Germinal center (tissue), 1 donor: Measurements from ENCODE around the gene HPSE2.
A peak's percentile ranks its signal among the peaks of the same experiment; 100 is the strongest.

ENCODE experiments used
- DNase-seq: peaks from one replicate; pipeline ENCODE4 v3.0.0; 2012; ENCODE audit warnings: mixed read lengths, low spot score

Gene HPSE2

DNA sequence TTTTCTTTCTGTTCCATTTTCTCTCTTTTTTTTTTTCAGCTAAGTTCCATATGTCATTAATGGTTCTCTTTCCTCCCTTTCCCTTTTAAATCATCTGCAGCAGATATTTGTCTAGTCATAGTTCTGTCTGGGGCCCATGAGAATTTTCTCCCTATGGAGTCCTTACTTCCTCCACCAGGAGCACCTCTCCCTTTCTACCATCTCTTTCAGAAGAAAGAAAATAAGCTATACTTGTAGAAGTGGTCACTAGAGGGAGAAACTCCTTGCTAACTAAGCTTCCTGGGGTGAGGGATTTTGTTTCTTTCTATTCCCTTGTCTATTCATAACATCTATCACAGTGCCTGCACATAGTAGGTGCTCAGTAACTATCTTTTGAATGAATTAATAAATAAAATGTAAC lies 558.8 kb downstream of the HPSE2 start:
- DNase-seq: no peak

DNA sequence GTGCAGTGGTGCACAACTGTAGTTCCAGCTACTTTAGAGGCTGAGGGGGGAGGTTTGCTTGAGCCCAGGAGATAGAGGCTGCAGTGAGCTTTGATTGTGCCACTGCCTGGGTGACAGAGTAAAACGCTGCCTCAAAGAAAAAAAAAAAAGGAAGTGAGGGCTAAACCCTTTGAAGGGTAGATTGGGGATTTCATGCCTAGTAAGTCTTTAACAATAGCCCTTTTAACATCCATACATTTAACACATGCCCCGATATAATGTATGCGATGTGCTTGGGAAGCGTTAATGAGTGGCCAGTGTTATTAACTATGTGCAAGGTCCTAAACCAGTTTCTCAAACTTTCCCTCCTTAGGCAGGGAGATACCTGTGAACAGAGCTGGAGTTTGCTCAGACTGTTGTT lies 559.8 kb downstream of the HPSE2 start:
- no peak for DNase-seq

DNA sequence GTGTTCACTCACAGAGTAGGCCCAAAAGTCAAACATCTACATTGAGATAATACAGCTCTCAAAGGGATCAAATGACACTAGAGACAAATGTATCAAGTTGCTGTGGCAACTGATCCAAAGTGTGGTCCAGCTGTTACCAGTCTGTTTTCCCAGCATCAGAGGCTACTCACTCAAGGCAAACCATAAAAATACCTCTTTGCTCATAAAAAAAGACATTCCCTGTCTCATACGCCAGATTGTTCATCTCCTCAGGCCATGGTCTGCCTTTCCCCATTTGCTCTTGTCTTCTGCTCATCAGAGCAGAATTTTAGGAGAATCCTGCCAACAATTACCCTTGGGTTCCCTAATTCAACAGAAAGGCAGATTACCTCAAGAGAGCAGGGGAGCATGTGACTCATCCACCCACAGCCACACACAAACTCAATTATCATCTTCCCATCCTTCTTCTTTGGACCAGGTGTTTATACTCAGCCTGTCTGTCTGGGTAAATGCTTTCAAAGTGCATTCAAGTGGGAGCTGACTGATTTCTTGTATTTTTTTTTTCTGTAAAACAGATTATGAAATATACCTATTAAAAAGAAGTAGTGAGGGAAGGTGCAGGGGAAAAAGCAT lies 562.4 kb downstream of the HPSE2 start:
- no peak for DNase-seq

DNA sequence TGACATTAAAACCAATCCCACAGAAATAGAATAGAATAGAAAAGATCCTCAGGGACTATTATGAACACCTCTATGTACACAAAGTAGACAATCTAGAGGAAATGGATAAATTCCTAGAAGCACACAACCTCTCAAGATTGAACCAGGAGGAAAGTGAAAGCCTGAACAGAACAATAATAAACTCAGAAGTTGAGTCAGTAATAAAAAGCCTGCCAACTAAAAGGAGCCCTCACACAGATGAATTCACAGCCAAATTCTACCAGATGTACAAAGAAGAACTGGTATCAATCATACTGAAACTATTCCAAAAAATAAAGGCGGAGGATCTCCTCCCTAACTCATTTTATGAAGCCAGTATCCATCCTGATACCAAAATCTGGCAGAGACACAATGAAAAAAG lies 568.6 kb downstream of the HPSE2 start:
- no peak for DNase-seq

DNA sequence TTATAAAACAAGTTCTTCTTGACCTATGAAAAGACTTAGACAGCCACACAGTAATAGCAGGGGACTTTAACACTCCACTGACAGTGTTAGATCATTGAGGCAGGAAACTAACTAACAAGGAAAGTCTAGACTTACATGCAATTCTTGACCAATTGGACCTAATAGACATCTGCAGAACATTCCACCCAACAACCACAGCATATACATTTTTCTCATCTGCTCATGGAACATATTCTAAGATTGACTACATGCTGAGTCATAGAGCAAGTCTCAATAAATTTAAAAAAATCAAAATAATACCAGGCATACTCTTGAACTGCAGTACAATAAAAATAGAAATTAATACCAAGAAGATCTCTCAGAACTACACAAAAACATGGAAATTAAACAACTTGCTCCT lies 569.4 kb downstream of the HPSE2 start:
- no peak for DNase-seq

DNA sequence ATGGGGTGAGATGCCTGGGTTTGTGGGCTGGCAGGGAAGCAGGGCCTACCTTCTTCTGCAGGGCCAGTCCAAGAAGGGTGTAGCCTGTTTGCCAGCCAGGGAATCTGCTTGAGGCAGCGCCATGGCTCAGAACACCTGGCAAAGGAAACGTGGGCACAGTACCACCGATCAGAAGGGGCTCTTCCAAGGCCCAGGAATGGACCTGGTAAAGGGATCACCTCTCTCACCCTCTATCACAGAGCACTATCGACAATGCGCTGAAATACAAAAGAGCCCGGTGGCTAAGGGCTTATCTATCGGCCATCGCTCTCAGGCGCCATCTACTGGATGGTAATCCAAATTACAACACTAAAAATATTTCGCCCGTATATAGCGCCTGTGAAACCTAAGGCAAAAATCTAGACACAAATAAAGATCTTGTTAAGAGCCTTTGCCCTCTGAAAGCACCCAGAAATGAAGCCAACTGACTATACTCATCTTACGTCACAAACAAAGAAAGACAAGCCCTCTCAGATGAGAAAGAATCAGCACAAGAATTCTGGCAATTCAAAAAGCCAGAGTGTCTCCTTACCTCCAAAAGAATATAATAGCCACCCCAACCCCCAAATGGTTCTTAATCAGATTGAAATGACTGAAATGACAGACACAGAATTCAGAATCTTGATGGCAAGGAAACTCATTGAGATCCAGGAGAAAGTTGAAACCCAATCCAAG lies 571.2 kb downstream of the HPSE2 start:
- peak; percentile 54 for DNase-seq

DNA sequence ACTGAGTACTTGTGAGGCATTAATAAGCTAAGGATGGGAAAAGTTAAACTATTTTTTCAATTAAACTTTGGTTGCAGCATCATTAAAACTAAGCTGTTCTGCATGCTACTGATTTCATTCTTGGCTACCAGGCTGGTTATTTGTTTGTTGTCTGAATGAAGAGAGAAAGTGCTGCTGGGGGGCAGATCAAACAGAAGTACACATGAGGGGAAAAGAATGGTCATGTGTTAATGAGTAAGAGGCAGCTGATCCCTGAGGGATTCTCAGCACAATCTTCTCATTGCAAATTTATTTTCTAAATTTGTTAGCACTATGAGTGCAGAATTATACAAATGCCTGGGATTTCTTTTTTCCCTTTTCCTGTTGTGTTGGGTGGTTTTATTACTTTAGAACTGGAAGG lies 575.7 kb downstream of the HPSE2 start:
- no peak for DNase-seq

DNA sequence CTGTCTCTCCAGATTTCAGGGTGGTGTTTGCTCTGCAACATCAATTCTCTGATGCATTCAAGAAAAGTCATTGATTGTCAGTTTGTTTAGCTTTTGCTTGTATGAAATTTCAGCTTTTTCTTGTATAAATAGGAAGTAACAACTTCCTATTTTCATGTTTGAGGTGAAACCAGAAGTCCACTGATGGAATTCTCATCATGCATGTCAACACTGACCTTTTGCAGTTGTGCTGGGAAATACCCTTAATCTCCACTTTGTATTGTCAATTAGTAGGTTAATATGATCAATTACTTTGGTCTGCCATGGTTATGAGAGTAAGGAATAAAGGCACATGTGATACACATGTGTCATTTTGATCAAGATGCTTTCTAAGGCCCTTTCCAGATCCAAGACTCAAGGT lies 580.2 kb downstream of the HPSE2 start:
- DNase-seq: no peak

DNA sequence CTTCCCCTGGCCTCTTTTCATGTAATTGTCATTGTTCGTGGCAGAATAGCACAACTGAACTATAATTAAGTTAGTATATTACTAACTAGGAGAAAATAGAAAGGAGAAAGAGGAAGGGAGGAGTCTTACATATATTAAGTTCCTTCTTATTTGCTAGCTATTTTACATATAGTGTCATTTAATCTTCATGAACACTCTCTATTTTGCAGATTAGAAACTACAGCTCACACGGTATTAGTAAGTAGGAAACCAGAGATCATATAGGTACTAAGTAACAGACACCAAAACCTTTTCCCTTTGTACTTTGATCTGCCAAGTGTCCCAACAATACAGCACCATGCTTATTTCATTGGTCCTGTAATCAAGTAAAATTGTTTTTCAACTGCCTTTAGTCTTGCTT lies 586.5 kb downstream of the HPSE2 start:
- no peak for DNase-seq

DNA sequence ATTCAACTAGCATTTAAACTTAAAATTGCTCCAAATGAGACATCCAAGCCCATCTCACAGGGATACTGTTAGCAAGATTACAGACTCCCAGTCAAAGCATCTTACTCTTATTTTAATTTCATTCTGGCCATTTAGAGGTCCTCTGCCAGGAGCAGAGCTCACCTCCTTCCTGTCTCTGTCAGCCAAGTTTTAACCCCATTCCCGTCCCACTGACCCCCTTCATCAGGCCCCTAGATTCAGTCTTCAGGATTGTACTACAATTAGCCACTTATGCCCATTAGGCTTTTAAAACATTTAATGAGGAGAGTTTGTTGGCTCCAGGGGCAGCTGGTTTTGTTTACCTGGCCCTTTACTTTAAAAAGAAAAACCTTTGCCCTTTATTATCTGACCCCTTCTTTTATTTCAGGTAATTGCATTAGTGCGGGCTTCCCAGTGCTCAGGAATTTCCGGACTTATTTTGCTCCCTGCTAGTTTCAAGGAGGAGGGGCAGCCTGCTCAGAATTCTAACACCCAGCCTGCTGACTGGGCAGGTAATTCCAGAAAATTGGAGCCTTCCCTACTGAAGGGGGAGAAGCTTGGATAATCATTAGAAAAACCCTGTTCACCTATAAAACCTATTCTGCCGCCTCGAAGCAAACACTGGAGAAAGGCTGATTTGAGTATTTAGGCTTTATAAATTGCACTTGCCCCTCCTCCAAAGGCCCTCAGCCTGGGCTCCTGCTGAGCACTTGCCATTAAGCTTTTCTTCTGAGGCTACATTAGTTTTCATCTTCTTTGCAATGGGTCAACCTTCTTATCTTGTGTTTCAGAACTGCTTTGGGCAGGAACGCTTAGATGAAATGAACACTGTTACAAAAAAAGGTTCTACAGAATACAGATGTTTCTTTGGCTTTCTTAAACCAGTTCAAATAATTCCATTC lies 588.4 kb downstream of the HPSE2 start:
- no peak for DNase-seq

DNA sequence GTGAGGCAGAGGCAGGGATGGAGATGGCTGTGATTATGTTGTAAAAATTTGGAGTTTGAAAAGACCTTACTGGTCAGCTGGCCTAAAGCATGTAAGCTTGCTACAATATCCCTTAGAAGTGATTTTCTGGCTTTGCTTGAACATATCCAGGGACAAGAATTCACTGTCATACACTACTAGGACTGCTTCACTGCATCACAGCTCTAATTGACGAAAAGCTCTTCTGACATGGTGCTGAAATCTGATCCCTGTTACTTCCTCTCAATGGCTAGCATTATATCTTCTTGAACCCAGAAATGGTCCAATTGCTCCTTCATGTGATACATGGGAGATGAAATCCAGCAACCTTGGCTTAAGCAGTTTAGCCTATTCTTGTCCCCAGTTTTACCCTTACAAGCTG lies 591.2 kb downstream of the HPSE2 start:
- DNase-seq: no peak

DNA sequence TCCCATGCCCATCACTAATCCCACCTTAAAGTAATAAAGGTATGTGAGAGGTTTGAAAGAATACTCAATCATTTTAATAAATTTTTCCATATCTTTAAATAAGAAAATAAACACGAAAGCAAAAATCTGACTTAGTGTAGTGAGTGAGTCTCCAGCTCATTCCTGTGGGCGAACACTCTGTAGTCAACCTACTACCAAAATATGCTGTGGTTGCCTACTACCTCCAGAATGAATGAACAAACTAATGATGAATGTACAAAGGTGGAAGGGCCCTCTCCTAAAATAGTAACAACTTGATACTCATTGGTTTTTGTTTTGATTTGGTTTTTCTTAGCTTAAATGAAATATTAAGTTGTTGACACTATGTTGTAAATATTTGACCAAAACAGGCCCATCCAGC lies 593.4 kb downstream of the HPSE2 start:
- no peak for DNase-seq

DNA sequence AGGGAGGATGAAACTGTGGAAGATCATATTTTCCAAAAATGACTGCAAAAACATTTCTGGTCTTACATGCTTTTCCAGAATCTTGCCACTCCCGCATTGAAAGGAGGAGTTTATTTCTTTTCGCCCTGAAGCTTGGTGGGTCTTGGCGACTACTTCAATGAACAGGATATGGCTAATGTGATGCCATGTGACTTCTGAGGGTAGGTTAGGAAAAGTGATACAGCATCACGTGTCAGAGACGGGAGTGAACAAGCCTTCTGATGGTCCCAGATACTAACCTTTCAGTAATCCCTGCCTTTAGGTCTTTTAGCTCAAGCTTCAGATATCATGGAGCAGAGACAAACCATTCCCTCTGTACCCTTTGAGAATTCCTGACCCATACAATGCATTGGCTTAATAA lies 596.7 kb downstream of the HPSE2 start:
- DNase-seq: no peak

DNA sequence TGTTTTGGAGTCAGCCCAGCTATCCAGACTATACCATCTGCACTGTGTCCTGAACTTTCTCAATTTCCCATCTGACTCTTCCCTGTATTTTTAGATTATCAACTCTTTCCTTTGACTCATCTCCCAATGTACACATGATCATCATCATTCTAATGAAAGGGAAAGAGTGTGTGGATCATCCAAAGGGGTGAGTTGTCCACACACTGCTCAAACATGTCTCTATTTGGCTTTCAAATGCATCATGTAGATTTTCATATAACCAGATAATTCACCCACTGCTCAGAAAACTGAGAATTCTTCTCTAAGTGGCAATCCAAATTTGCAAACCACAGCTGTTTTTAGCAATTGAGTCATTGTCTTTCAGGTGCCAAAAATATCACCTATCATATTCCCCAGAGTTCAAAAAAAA lies 598.7 kb downstream of the HPSE2 start:
- no peak for DNase-seq

DNA sequence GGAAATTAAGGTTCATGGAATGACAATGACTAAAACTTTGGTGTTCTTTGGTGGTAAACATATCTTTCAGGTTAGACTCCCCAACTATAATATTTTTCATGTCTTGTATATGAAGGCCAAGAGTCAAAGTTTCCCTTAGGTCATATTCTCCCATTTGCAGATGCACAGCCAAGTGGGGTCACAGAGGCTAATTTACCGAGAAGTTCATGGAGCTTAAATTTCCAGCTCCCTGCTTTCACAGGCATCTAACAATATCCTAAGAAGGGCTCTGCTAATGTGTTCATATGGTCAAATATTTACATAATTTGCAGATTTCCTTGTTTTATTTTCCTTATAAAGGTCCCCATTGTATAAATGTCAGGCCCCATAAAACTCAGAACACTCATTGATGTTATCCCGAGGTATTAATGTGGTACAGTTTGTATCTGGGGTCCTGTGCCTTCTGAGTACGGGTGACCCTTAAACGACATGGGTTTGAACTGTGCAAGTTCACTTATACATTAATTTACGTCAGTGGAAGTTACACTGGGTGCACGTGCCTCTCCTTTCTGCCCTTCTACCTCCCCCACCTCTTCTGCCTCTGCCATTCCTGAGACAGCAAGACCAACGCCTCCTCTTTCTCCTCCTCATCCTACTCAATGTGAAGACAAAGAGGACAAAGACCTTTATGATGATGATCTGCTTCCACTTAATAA lies 603.0 kb downstream of the HPSE2 start:
- no peak for DNase-seq

DNA sequence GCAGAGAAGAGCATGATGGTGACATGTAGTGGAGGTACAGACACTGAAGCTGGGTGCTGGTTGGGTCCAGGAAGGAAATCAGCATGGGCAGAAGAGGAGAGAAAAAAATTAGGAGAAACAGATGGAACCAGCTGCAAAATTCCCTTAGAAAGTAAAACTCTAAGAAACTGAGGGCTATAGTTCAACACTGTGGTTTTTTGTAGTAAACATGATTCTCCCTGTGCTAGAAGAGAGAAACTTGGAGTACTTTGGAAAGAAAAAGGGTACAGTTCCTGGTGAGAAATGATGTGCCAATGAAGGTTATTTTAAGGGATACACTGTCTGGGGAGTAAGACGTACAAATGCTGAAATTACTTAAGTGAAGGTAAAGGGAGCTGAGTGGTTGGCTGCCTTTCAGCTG lies 607.4 kb downstream of the HPSE2 start:
- no peak for DNase-seq

DNA sequence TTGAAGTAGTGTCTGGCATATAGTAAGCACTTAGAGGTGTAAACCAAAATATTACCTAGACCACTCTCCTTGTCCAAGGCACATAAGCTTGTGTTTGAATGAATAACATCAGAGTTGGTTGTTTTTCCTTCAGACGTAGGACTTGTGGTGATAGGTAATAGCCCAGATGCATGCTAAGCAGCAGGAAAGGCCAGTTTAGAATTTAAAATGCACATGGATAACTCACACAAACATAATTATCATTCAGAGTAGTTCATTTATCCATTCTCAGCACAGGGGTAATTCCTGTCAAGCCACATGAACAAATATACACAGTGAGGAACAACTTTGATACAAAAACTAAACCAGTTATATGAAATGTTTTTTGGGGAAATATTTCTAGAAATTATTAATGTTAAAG lies 607.9 kb downstream of the HPSE2 start:
- DNase-seq: no peak

DNA sequence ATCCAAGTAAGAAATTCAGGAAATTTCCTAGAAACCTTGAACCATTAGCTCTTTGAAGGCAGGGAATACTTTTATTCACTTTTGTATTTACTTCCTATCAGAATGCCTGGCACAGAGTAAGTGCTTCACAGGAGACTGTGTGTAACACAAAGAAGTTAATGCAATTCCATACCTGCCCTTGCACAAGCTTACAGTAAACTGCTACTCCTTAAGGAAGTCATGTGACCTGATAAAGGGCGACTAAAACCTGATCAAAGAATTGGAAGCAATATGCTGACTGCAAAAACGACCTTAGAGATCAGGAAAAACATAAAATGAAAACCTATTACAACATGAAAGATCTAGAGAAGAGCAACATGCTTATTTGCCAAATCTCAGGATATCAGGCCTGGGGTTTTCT lies 610.7 kb downstream of the HPSE2 start:
- no peak for DNase-seq

DNA sequence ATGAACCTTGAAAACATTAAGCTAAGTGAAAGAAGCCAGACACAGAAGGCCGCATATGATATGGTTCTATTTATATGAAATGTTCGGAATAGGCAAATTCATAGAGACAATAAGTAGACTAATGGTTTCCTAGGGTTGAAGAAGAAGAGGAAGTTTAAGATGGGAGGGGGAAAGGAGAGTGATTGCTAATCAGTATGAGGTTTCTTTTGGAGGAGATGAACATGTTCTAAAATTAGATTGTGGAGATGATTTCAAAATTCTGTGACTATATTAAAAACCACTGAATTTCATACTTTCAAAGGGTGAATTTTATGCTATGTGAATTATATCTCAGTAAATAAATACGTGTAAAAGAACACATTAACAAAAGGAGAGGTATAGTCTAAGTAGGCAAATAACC lies 612.5 kb downstream of the HPSE2 start:
- DNase-seq: no peak

DNA sequence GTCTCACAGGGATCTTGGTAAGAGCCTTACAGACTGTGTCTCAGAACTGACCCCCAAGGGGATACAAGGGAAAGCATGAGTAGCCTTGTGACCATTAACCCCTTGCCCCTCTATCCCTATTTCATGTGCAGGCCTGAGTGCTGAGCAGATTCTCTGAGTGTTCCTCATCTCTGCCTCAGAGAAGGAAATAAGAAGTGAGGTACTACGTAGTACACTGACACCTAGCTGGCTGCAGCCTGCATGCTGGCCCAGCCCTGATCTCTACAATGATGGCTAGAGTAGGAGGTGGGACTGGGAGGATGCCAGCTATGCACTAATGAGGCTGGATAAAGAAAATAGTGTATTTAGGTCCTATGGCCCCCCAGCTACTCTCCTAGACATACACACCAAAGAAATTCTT lies 614.0 kb downstream of the HPSE2 start:
- no peak for DNase-seq

DNA sequence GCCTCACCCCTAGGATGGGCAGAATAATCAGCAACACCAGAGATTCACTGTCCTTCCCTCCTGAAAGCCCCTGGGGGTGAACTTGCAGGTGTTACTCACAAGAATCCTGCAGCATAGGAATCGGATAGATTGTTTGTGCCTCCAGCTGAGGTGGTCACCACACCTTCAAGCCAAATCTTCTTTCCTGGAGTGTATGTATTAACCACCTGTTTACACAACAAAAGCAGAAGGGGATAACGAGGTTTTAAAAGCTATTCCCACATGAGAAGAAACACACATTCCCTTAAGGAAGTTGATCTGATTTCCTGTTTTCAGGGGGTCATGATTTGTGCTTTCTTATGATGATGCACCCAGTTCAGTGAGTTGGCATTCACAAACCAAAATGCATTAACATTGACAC lies 615.1 kb downstream of the HPSE2 start:
- DNase-seq: no peak

DNA sequence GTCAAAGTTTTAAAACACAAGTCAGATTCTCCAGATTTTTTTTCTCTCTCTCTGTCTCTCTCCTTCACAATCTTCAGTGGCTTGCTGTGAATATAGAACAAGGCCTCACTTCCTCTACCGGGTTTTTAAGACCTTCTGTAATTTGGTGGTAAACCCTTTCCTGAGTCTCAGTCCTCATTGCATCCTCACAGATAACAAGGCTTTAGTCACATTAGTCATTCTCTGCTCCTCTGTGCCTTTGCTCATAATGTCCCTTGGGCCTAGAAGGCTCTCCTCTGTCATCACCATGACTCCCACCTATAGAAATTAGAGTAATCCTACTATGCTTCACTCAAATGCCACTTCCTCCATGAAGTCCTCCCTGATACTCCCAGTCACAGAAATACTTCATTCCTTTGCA lies 616.2 kb downstream of the HPSE2 start:
- no peak for DNase-seq
